Stimulated activated naive B cell treated with anti-CD40 and anti-IgM and Interleukin-4, amounts not matched to agents 10 μg/mL and 1 μg/mL and 100 μg/mL, for 72 hours (primary cell): ENCODE data around the gene OR3A3.
"Not testable (repeated sequence)": the region's sequence is repeated elsewhere in the genome, so short reads cannot be mapped to it uniquely, and the experiment has no call there.

Source experiments
- ATAC-seq, 2 donors: fragments of 150-1000 bp; cut with Tn5 transposase; replicated peaks; 2 replicates each; pipeline ENCODE4 v1.10.0; 2021; ENCODE audit warnings: moderate library complexity in 1 of 2
- DNase-seq: peaks from one replicate; pipeline ENCODE4 v3.0.0; 2021
- H3K27ac Mint-ChIP-seq: one replicate; pipeline ENCODE4 v1.8.0; 2022; ENCODE audit warnings: mild to moderate bottlenecking, mixed read lengths
- H3K27me3 Mint-ChIP-seq, 2 donors: one replicate each; pipeline ENCODE4 v1.8.0; 2022; ENCODE audit warnings: mixed read lengths in 2 of 2
- H3K36me3 Mint-ChIP-seq, 2 donors: one replicate each; pipeline ENCODE4 v1.8.0; 2022; ENCODE audit warnings: mixed read lengths in 2 of 2, mild to moderate bottlenecking in 1 of 2
- H3K4me1 Mint-ChIP-seq, 2 donors: one replicate each; pipeline ENCODE4 v1.8.0; 2022; ENCODE audit warnings: mixed read lengths in 2 of 2, mild to moderate bottlenecking in 1 of 2
- H3K4me3 Mint-ChIP-seq, 2 donors: one replicate each; pipeline ENCODE4 v1.8.0; 2022; ENCODE audit warnings: mild to moderate bottlenecking in 2 of 2, mixed read lengths in 2 of 2, moderate library complexity in 1 of 2
- H3K9me3 Mint-ChIP-seq, 2 donors: one replicate each; pipeline ENCODE4 v1.8.0; 2022; ENCODE audit warnings: mixed read lengths in 2 of 2, mild to moderate bottlenecking in 1 of 2

The OR3A3 gene

DNA sequence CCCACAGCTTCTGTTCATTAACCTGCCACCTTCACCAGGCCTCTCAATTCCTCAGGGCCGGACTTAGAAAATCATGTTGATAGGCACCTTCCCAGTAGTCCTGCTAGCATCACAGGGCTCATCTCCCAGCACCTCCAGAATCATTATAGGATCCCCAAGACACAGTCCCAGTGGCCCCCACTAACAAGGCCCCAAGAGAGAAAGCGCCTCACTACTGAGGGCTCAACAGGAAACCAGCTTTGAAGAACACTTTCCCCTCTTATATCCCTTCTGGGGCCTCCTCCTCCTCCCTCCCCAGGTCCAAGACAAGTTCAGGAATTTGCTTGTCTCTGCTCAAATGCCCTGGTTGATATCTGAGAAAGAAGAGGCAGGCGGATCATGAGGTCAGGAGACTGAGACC is at the start of gene OR3A3:
Gene OR3A3 (plus strand): TSS at position 301 of the 400 bp plus-strand sequence.
- peaks cover 45 to 60% of the 10 kb centered on the region in 2 donors for H3K27me3 Mint-ChIP-seq
- peaks cover 2 to 5% of the 10 kb centered on the region in 2 donors for H3K4me1 Mint-ChIP-seq
- no peak within 1 kb of the TSS for H3K27ac Mint-ChIP-seq
- H3K4me3 Mint-ChIP-seq = no peak within 1 kb of the TSS
- DNase-seq (no peak), ATAC-seq (no peak)
- peaks cover 0 to 2% of the 10 kb centered on the region in 2 donors for H3K36me3 Mint-ChIP-seq
- peaks cover 14 to 15% of the 10 kb centered on the region in 2 donors for H3K9me3 Mint-ChIP-seq

GRCh38 chr17:3371167-3371566 is 40.0 kb upstream of the OR3A3 start:
- ATAC-seq, DNase-seq, H3K27ac Mint-ChIP-seq, H3K4me1 Mint-ChIP-seq, H3K4me3 Mint-ChIP-seq, H3K36me3 Mint-ChIP-seq: not testable (repeated sequence)
- peaks cover 19 to 27% of the 10 kb centered on the region in 2 donors for H3K9me3 Mint-ChIP-seq
- H3K27me3 Mint-ChIP-seq = peaks cover 19 to 23% of the 10 kb centered on the region in 2 donors

DNA sequence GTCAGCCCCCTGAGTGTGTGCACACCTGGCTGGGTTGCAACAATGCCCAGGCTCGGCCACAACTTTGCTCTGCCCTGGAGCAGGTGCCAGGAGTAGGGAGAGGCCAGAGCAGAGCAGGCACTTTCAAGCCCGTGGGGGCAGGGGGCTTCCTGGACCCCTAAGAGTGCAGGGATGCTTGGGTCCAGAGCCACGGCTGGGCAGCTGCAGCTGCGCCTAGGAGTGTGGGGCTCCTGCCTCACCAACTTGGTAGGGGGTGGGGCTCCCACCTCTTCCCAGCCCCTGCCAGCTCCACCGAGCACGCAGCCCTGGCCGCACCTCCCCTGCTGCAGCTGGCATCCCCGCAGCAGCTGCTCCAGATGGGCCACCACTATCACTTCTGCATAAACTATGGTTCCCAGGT is 32.8 kb upstream of the OR3A3 start:
- Mint-ChIP-seq H3K36me3 (peaks cover 0 to 8% of the 10 kb centered on the region in 2 donors), H3K4me3 (no peak overlapping the region), H3K27me3 (peaks cover 35 to 39% of the 10 kb centered on the region in 2 donors), H3K27ac (no peak overlapping the region), H3K4me1 (peaks cover 0 to 5% of the 10 kb centered on the region in 2 donors), H3K9me3 (peaks cover 9 to 15% of the 10 kb centered on the region in 2 donors)
- DNase-seq (no peak), ATAC-seq (no peak)

DNA sequence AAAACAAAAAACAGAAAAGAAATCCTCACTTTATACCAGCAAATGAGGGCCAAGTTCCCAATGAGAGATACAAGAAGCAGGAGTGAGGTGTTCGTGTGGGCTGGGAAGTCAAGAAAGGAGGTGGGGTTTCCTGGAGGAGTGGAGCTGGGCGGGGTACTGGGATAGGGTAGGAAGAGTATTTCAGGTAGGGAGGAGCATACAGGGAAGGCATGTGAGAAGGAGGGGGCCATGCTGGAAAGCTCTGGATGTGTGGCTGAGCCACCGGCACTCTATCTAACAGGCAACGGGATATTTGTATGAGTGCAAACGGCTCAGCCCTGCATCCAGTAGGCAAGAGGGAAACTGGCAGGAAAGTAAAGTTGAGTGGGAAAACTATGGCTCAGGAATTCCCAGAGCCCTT is 29.2 kb upstream of the OR3A3 start:
- Mint-ChIP-seq H3K27ac (no peak overlapping the region), H3K36me3 (peaks cover 0 to 4% of the 10 kb centered on the region in 2 donors), H3K9me3 (no peaks in the 10 kb centered on the region), H3K4me3 (no peak overlapping the region), H3K4me1 (peaks cover 2 to 16% of the 10 kb centered on the region in 2 donors), H3K27me3 (peaks cover 58% of the 10 kb centered on the region in 2 donors)
- ATAC-seq (no peak), DNase-seq (no peak)

DNA sequence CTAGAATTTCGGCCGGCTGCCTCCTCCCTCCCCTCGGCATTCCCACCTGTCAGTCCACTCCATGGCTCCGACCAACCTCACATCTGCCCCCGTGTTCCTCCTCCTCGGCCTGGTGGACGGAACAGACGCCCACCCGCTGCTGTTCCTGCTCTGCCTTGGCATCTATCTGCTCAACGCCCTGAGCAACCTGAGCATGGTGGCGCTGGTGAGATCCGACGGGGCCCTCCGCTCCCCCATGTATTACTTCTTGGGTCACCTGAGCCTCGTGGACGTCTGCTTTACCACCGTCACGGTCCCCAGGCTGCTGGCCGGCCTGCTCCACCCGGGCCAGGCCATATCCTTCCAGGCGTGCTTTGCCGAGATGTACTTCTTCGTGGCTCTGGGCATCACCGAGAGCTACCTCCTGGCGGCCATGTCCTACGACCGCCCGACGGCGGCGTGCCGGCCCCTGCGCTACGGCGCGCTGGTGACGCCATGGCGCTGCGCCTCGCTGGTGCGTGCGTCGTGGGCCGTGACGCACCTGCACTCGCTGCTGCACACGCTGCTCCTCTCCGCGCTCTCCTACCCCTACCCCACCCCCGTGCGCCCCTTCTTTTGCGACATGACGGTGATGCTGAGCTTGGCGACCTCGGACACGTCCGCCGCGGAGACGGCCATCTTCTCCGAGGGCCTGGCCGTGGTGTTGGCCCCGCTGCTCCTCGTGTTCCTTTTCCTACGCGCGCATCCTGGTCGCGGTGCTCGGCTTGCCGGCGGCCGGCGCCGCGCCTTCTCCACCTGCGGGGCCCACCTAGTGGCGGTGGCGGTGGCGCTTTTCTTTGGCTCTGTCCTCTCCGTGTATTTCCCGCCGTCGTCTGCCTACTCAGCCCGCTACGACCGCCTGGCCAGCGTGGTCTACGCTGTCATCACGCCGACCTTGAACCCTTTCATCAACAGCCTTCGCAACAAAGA is 25.0 kb upstream of the OR3A3 start, which contains the start of gene OR3A2:
Gene OR3A2 (minus strand): TSS at position 440 of the 948 bp plus-strand sequence.
- ATAC-seq (peak; percentile 70 to 94), DNase-seq (no peak)
- Mint-ChIP-seq H3K4me3 (peak within 1 kb of the TSS; percentile 64 to 82), H3K27ac (peak within 1 kb of the TSS; percentile 72), H3K27me3 (peaks cover 43 to 48% of the 10 kb centered on the region in 2 donors), H3K36me3 (no peaks in the 10 kb centered on the region), H3K4me1 (peaks cover 2 to 11% of the 10 kb centered on the region in 2 donors), H3K9me3 (peaks cover 0 to 3% of the 10 kb centered on the region in 2 donors)

DNA sequence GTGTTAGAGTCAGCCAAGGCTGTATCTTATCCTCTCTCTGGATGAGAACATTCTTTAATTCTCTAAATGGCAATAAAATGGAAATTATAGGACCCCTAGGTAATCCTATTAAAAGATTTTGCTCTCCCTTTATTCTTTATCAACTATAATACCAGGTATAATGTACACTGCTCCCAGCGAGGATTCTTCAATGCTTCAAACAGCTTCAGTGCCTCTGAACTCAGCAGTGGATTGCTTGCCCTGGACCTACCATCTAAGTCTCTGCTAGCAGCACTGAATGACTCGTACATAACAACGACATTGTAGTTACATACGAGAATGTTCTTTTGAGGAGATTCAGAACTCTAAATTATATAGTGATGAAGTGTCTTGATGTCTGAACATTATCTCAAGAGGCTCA is 21.4 kb upstream of the OR3A3 start:
- DNase-seq = no peak
- peaks cover 0 to 9% of the 10 kb centered on the region in 2 donors for H3K9me3 Mint-ChIP-seq
- H3K4me1 Mint-ChIP-seq = peaks cover 2 to 11% of the 10 kb centered on the region in 2 donors
- no peak for ATAC-seq
- H3K36me3 Mint-ChIP-seq = no peaks in the 10 kb centered on the region
- H3K4me3 Mint-ChIP-seq = no peak overlapping the region
- no peak overlapping the region for H3K27ac Mint-ChIP-seq
- H3K27me3 Mint-ChIP-seq = peaks cover 37 to 55% of the 10 kb centered on the region in 2 donors

GRCh38 chr17:3397801-3398200 is 13.4 kb upstream of the OR3A3 start:
- not testable (repeated sequence) for H3K9me3 Mint-ChIP-seq, H3K27ac Mint-ChIP-seq, H3K36me3 Mint-ChIP-seq, H3K4me1 Mint-ChIP-seq, ATAC-seq, H3K4me3 Mint-ChIP-seq, DNase-seq
- H3K27me3 Mint-ChIP-seq = peaks cover 18 to 22% of the 10 kb centered on the region in 2 donors

DNA sequence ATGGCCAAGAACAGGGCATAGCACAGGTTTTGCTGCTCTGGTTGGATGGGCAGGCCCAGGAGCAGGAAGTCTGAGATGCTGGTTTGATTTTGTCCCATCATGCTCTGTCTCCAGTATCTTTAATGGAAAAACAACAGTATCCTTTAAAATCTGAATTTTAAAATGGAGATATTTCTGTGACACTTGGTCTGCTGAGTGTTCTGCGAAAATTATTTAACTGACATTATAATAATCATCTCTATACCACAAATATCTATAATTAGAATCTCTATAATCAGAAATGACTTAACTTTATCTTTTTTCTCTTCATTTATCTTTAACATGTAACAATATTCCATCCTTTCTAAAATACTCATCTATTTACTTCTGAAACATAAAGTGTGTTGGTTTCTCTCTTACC is 12.9 kb upstream of the OR3A3 start, which contains the start of gene OR1E1:
Gene OR1E1 (minus strand): TSS at position 101 of the 400 bp plus-strand sequence. CDS start 0 bp downstream, at position 101.
- peaks cover 18 to 22% of the 10 kb centered on the region in 2 donors for H3K27me3 Mint-ChIP-seq
- DNase-seq (no peak), ATAC-seq (no peak)
- H3K4me1 Mint-ChIP-seq = no peaks in the 10 kb centered on the region
- H3K36me3 Mint-ChIP-seq = no peaks in the 10 kb centered on the region
- no peak within 1 kb of the TSS for H3K4me3 Mint-ChIP-seq
- H3K27ac Mint-ChIP-seq = no peak within 1 kb of the TSS
- H3K9me3 Mint-ChIP-seq = no peaks in the 10 kb centered on the region

- peaks cover 14 to 15% of the 10 kb centered on the region in 2 donors for H3K27me3 Mint-ChIP-seq
- no peak for ATAC-seq
- DNase-seq = no peak
- H3K4me3 Mint-ChIP-seq = no peak overlapping the region
- no peak overlapping the region for H3K27ac Mint-ChIP-seq
- H3K9me3 Mint-ChIP-seq = peaks cover 0 to 1% of the 10 kb centered on the region in 2 donors
- H3K4me1 Mint-ChIP-seq = no peaks in the 10 kb centered on the region
- H3K36me3 Mint-ChIP-seq = no peaks in the 10 kb centered on the region
These were observed 11.1 kb upstream of the OR3A3 start for GRCh38 chr17:3400055-3400454.

GRCh38 chr17:3401786-3402185 is 9.4 kb upstream of the OR3A3 start:
- Mint-ChIP-seq H3K4me1 (no peaks in the 10 kb centered on the region), H3K27ac (no peak overlapping the region), H3K36me3 (no peaks in the 10 kb centered on the region), H3K9me3 (peaks cover 8 to 9% of the 10 kb centered on the region in 2 donors), H3K27me3 (peaks cover 9 to 14% of the 10 kb centered on the region in 2 donors), H3K4me3 (no peak overlapping the region)
- DNase-seq (no peak), ATAC-seq (no peak)

GRCh38 chr17:3403856-3404255 is 7.3 kb upstream of the OR3A3 start:
- Mint-ChIP-seq H3K27me3 (peaks cover 24 to 26% of the 10 kb centered on the region in 2 donors), H3K9me3 (peaks cover 16% of the 10 kb centered on the region in 2 donors)
- H3K36me3 Mint-ChIP-seq, H3K27ac Mint-ChIP-seq, H3K4me3 Mint-ChIP-seq, DNase-seq, H3K4me1 Mint-ChIP-seq, ATAC-seq: not testable (repeated sequence)

GRCh38 chr17:3412216-3412615 is 1.0 kb downstream of the OR3A3 start:
- not testable (repeated sequence) for H3K4me1 Mint-ChIP-seq, ATAC-seq, H3K36me3 Mint-ChIP-seq, H3K27ac Mint-ChIP-seq, H3K4me3 Mint-ChIP-seq, DNase-seq, H3K9me3 Mint-ChIP-seq
- peaks cover 44 to 56% of the 10 kb centered on the region in 2 donors for H3K27me3 Mint-ChIP-seq

DNA sequence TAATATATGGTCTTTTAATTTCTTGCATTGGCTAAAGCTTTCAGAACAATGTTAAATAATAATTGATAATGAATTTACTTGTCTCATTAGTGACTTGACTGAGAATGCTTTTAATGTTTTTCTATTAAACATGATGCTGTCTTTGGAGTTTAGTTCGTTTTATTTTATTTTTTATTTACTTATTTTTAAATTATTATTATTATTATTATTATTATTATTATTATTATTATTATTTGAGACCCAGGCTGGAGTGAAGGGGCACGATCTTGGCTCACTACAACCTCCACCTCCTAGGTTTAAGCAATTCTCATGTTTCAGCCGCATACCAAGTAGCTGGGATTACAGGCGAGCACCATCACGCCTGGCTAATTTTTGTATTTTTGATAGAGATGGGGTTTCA is 4.4 kb downstream of the OR3A3 start:
- Mint-ChIP-seq H3K9me3 (peaks cover 2 to 4% of the 10 kb centered on the region in 2 donors), H3K36me3 (no peaks in the 10 kb centered on the region), H3K27me3 (peaks cover 32 to 41% of the 10 kb centered on the region in 2 donors), H3K27ac (no peak overlapping the region), H3K4me1 (peaks cover 2 to 5% of the 10 kb centered on the region in 2 donors), H3K4me3 (no peak overlapping the region)
- DNase-seq (no peak), ATAC-seq (no peak)

DNA sequence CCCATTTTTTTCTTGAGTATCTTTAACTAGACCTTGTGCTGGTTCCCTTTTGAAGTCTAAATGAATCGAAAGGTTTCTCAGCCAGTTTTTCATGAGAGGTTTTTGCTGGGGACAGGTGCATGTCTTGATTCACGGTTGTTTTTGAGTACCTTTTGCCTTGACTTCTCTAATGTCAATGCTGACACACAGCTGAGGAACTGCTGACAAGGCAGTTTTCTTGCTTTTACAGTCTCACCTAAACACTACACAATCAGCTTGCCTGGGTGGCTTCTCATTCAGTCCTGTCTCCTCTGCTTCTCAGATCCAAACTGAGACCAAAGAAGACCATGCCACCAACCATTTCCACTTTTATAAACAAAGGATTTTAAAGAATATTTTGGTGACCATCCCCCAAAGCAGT is 7.1 kb downstream of the OR3A3 start:
- Mint-ChIP-seq H3K36me3 (no peaks in the 10 kb centered on the region), H3K27me3 (peaks cover 25 to 30% of the 10 kb centered on the region in 2 donors), H3K9me3 (peaks cover 2 to 4% of the 10 kb centered on the region in 2 donors), H3K4me3 (no peak overlapping the region), H3K27ac (no peak overlapping the region), H3K4me1 (no peaks in the 10 kb centered on the region)
- DNase-seq (no peak), ATAC-seq (no peak)
